NCI-H748 treated with DMSO at 0.1 percent for 48 hours (cell line): ENCODE measurements around the gene RHBDD1.
"Not testable (repeated sequence)": the region's sequence is repeated elsewhere in the genome, so short reads cannot be mapped to it uniquely, and the experiment has no call there.

Experiments
- DNase-seq: peaks from one replicate; lab custom pipeline; 2025; lab: John Stamatoyannopoulos, UW

RHBDD1 gene

GRCh38 chr2:226799976-226800940, 35.6 kb upstream of the RHBDD1 start:
- no peak for DNase-seq

- DNase-seq, result peak; percentile 80
These were observed 34.7 kb upstream of the RHBDD1 start for GRCh38 chr2:226800941-226801784.

- peak; percentile 52 for DNase-seq
These were observed 33.3 kb upstream of the RHBDD1 start for GRCh38 chr2:226802573-226802972.

- DNase-seq, result no peak
These were observed 32.4 kb upstream of the RHBDD1 start for GRCh38 chr2:226803410-226803809.

- DNase-seq, result no peak
These were observed 22.6 kb upstream of the RHBDD1 start for GRCh38 chr2:226813148-226813701.

- DNase-seq, result no peak
These were observed 16.9 kb upstream of the RHBDD1 start for GRCh38 chr2:226818930-226819329.

GRCh38 chr2:226825056-226825455, 10.8 kb upstream of the RHBDD1 start:
- DNase-seq, result no peak

- no peak for DNase-seq
These were observed 7.7 kb upstream of the RHBDD1 start for GRCh38 chr2:226828191-226828590.

GRCh38 chr2:226829721-226830631, 5.9 kb upstream of the RHBDD1 start:
- DNase-seq, result no peak

- no peak for DNase-seq
These were observed 4.6 kb upstream of the RHBDD1 start for GRCh38 chr2:226831266-226831665.

- DNase-seq, result no peak
These were observed 3.8 kb upstream of the RHBDD1 start for GRCh38 chr2:226832061-226832460.

GRCh38 chr2:226834880-226835279, 974 bp upstream of the RHBDD1 start:
- DNase-seq, result not testable (repeated sequence)

GRCh38 chr2:226835420-226835795, 446 bp upstream of the RHBDD1 start:
- no peak for DNase-seq

GRCh38 chr2:226836548-226836885, 663 bp downstream of the RHBDD1 start:
- no peak for DNase-seq

- no peak for DNase-seq
These were observed 1.5 kb downstream of the RHBDD1 start for GRCh38 chr2:226837334-226837733.

GRCh38 chr2:226837787-226838603, 2.1 kb downstream of the RHBDD1 start:
- DNase-seq, result no peak

GRCh38 chr2:226838722-226839121, 2.9 kb downstream of the RHBDD1 start:
- DNase-seq, result no peak

- DNase-seq, result no peak
These were observed 3.3 kb downstream of the RHBDD1 start for GRCh38 chr2:226839161-226839560.

GRCh38 chr2:226839951-226840350, 4.1 kb downstream of the RHBDD1 start:
- no peak for DNase-seq

GRCh38 chr2:226843001-226843400, 7.1 kb downstream of the RHBDD1 start:
- not testable (repeated sequence) for DNase-seq
